A673 (cell line): ENCODE results near the gene VANGL2. TPM values are rescaled to one million over a fixed set of nuclear protein-coding genes. Genes with fewer than 3 reads are reported as not detected.

Experiments
- BruUV-seq: library from RNA; stranded (reverse); fragments of 400-500 nt; replicated peaks from 2 replicates; lab custom pipeline; 2021; lab: Mats Ljungman, UMichigan
- CTCF ChIA-PET: fragments of 300-600 bp; sonication (Branson Sonifier 250); formaldehyde crosslinking; loops from one replicate; lab custom pipeline; 2022; ENCODE audit warnings: antibody characterized with exemption; lab: Charles Lee
- POLR2A ChIA-PET: fragments of 300-600 bp; sonication (Branson Sonifier 250); formaldehyde crosslinking; loops from one replicate; lab custom pipeline; 2022; ENCODE audit warnings: antibody characterized with exemption; ENCODE audit not compliant: low non-redundant PET; lab: Charles Lee
- DNase-seq: peaks from one replicate; pipeline ENCODE4 v3.0.0-alpha.2; 2015; ENCODE audit warnings: low spot score
- H3K27ac ChIP-seq: fragments of 200-600 bp; sonication (generic); 2 replicates; pipeline ENCODE4 v1.5.1; 2016; ENCODE audit warnings: mixed run types, low read depth, mild to moderate bottlenecking, mixed read lengths, antibody characterized with exemption, low read length; ENCODE audit not compliant: poor library complexity, severe bottlenecking
- H3K27me3 ChIP-seq: fragments of 200-600 bp; sonication (generic); replicated peaks from 2 replicates; pipeline ENCODE4 v1.6.1; 2017; ENCODE audit warnings: mixed run types, low read depth, mild to moderate bottlenecking, mixed read lengths, antibody characterized with exemption, low read length; ENCODE audit not compliant: insufficient read depth, poor library complexity
- H3K36me3 ChIP-seq: fragments of 200-600 bp; sonication (generic); 2 replicates; pipeline ENCODE4 v1.6.1; 2016; ENCODE audit warnings: mixed run types, mild to moderate bottlenecking, mixed read lengths, antibody characterized with exemption, low read length; ENCODE audit not compliant: insufficient read depth, poor library complexity, severe bottlenecking
- H3K4me1 ChIP-seq: fragments of 200-600 bp; sonication (generic); 2 replicates; pipeline ENCODE4 v1.6.1; 2017; ENCODE audit warnings: mixed run types, mild to moderate bottlenecking, mixed read lengths, antibody characterized with exemption, low read length; ENCODE audit not compliant: insufficient read depth, poor library complexity, severe bottlenecking
- H3K4me3 ChIP-seq: fragments of 200-600 bp; sonication (generic); 2 replicates; pipeline ENCODE4 v1.5.1; 2016; ENCODE audit warnings: low read depth, mixed run types, mild to moderate bottlenecking, mixed read lengths, low read length; ENCODE audit not compliant: poor library complexity, severe bottlenecking
- H3K9me3 ChIP-seq: fragments of 200-600 bp; sonication (generic); 2 replicates; pipeline ENCODE4 v1.6.1; 2016; ENCODE audit warnings: mixed run types, low read depth, mild to moderate bottlenecking, mixed read lengths, antibody characterized with exemption, low read length; ENCODE audit not compliant: poor library complexity, severe bottlenecking
- CTCF ChIP-seq: fragments of 300-800, 200-600 bp; sonication (generic); conservative IDR thresholded peaks from 2 replicates; pipeline ENCODE4 v1.5.1; 2017; ENCODE audit warnings: low read depth, mild to moderate bottlenecking, antibody characterized with exemption, low read length, moderate library complexity, mixed read lengths
- EZH2 ChIP-seq: fragments of 200-600 bp; sonication (generic); IDR thresholded peaks from 2 replicates; pipeline ENCODE4 v1.6.1; 2017; ENCODE audit warnings: borderline replicate concordance, low read depth, mild to moderate bottlenecking, mixed read lengths, antibody characterized with exemption, low read length; ENCODE audit not compliant: poor library complexity, severe bottlenecking
- intact Hi-C: fragments of 100-400 bp; cut with micrococcal nuclease; formaldehyde crosslinking; loops from one replicate; pipeline ENCODE4 v1.10.0; 2022; ENCODE audit not compliant: unreplicated experiment
- total RNA-seq: library from RNA; stranded (reverse); gene quantifications from 2 replicates; pipeline ENCODE4 v1.2.3, GENCODE V29; 2021

Gene VANGL2
- total RNA-seq, 1 experiment from 2014 or later = 20.9 TPM

- H3K36me3 ChIP-seq = no peaks in the 10 kb centered on the region
- no peak overlapping the region for H3K27ac ChIP-seq
- POLR2A ChIA-PET = no interaction called here
- BruUV-seq = no TSS peak
- CTCF ChIA-PET = no interaction called here
- TF ChIP-seq CTCF (no peak), EZH2 (no peak)
- no peak overlapping the region for H3K4me3 ChIP-seq
- intact Hi-C loops = no loop called here
- no peaks in the 10 kb centered on the region for H3K27me3 ChIP-seq
- peaks cover 15% of the 10 kb centered on the region for H3K4me1 ChIP-seq
- no peaks in the 10 kb centered on the region for H3K9me3 ChIP-seq
- no peak for DNase-seq
These were observed 2.9 kb downstream of the VANGL2 start for GRCh38 chr1:160403244-160403643.

- TF ChIP-seq EZH2 (no peak), CTCF (no peak)
- no peak overlapping the region for H3K4me3 ChIP-seq
- no peak for DNase-seq
- H3K4me1 ChIP-seq = peaks cover 15% of the 10 kb centered on the region
- no peaks in the 10 kb centered on the region for H3K9me3 ChIP-seq
- ChIA-PET POLR2A (no interaction called here), CTCF (no interaction called here)
- BruUV-seq = no TSS peak
- no peaks in the 10 kb centered on the region for H3K36me3 ChIP-seq
- H3K27ac ChIP-seq = no peak overlapping the region
- no peaks in the 10 kb centered on the region for H3K27me3 ChIP-seq
- intact Hi-C loops = no loop called here
These were observed 3.7 kb downstream of the VANGL2 start for GRCh38 chr1:160404094-160404493.

- TF ChIP-seq CTCF (no peak), EZH2 (no peak)
- Histone ChIP-seq H3K9me3 (no peaks in the 10 kb centered on the region), H3K27ac (no peak overlapping the region), H3K4me1 (peaks cover 9% of the 10 kb centered on the region), H3K4me3 (no peak overlapping the region), H3K27me3 (no peaks in the 10 kb centered on the region), H3K36me3 (no peaks in the 10 kb centered on the region)
- ChIA-PET POLR2A (no interaction called here), CTCF (no interaction called here)
- BruUV-seq = no TSS peak
- intact Hi-C loops = no loop called here
- DNase-seq = no peak
These were observed 5.0 kb downstream of the VANGL2 start for GRCh38 chr1:160405331-160405877.
